ENCODE results near the gene DNAAF1.

- TF ChIP-seq CTCF (IDR thresholded peaks at IDR 0.05): no peak
- no peak for TF ChIP-seq ZFX (IDR thresholded peaks at IDR 0.05; ENCODE audit: borderline replicate concordance)
These were observed 51.0 kb downstream of the DNAAF1 start for GRCh38 chr16:84196101-84196500.
